NCI-H446 treated with DMSO at 0.1 percent for 48 hours (cell line): ENCODE results near the gene GPM6B.
"Not testable (repeated sequence)": the region's sequence is repeated elsewhere in the genome, so short reads cannot be mapped to it uniquely, and the experiment has no call there.

Source experiments
- DNase-seq: peaks from one replicate; lab custom pipeline; 2025; lab: John Stamatoyannopoulos, UW

Gene GPM6B

DNA sequence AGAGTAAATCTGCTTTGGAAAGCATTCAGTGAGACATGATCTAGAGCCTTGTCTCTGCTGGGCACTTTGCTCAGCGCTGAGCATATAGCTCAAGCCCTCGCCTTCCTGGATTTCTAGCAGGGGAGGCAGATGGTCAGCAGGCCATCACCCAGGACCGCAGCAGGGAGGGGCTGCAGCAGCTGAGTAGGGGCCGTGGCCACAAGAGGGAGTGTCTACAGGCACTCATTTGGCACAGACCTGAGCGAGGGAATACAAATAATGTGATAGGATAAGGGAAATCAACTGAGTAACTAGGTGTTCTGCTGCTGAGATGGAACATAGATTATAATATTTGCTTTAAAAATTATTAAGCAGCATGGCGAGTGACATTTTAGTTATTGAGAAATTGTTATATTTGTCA lies 52.1 kb downstream of the GPM6B start:
- DNase-seq, result no peak

DNA sequence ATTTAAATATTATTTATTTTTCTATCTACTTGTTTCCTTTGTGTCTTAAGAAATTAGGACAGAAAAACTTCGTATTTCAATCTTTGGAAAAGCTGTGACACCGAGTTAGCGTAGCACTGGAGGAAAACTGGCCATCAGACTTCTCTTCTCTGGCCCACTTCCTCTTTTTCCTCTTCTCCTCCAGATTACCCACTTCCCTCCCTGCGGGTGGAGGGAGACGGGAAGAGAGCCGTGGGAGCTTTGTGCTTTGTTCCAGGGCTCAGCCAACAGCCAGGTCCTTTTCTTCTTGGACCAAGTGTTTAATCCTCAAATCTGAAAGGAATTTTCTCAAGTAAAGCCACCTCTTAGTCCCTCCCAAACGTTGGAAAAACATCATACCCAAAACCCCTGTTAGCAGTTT lies 52.6 kb downstream of the GPM6B start:
- DNase-seq, result no peak

DNA sequence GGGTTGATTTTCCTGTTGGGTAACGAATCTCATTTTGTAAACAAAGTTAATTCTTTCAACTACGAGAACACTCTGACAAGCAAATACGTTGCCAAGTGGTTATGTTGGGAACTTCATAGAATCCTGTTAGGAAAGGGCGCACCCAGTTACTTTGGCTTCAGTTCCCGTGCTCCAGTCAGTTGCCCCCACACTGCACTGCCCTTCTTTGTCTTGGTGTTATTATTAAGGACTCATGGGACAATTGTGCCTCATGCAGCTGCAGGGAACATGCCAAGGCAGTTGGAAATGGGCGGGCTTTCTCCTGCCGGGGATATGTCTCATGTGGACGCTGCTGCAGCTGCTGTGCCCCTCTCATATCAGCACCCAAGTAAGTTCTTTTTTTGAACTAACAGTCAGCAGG lies 53.4 kb downstream of the GPM6B start:
- no peak for DNase-seq

- no peak for DNase-seq
Observed at GRCh38 chrX:13761606-13762414, 55.1 kb downstream of the GPM6B start.

GRCh38 chrX:13760426-13760825 lies 56.5 kb downstream of the GPM6B start:
- no peak for DNase-seq

- no peak for DNase-seq
Observed at GRCh38 chrX:13759152-13759718, 57.7 kb downstream of the GPM6B start.

- no peak for DNase-seq
Observed at GRCh38 chrX:13756381-13756780, 60.5 kb downstream of the GPM6B start.

- DNase-seq, result no peak
Observed at GRCh38 chrX:13755254-13755653, 61.6 kb downstream of the GPM6B start.

DNA sequence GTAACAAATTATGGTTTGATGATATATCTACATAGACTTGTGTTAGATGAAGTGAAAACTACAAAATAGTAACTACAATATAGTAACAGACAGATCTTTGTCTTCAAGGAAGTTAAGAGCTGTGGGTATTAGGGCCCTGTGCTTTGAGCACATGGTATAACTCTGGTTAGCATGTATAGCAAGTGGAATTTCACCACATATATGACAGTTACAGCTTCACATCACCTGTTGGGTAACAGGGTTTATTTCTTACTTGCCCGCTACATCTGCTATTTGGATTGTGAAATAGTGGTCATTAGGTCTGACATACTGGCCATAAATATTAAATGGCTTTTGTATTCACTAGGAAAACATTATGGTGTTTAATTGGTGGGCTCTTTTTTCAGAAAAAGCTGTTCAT lies 62.1 kb downstream of the GPM6B start:
- no peak for DNase-seq

- no peak for DNase-seq
Observed at GRCh38 chrX:13752646-13753045, 64.2 kb downstream of the GPM6B start.

DNA sequence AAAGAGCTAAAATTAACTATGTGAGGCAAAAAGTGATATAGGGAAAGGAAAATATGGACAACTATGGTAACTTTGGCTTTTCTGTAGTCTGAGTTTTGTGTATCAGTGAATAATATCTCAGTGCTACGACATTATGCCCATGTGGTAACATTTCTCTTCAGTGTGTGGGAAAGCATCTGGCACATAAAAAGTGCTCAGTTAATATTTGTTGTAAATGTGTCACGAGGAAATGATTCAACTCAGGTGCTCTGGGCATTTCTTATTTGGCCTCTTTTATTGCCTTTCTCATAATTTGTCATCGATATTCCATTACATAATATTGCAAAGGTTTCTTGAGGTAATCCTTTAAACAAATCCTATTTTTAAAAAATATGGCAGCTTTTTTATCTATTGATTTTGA lies 64.8 kb downstream of the GPM6B start:
- DNase-seq, result no peak

- DNase-seq, result no peak
Observed at GRCh38 chrX:13750812-13751211, 66.1 kb downstream of the GPM6B start.

GRCh38 chrX:13750204-13750603 lies 66.7 kb downstream of the GPM6B start:
- no peak for DNase-seq

GRCh38 chrX:13748486-13748885 lies 68.4 kb downstream of the GPM6B start:
- no peak for DNase-seq

GRCh38 chrX:13747836-13748235 lies 69.1 kb downstream of the GPM6B start:
- DNase-seq, result no peak

- no peak for DNase-seq
Observed at GRCh38 chrX:13742397-13743176, 74.3 kb downstream of the GPM6B start.

DNA sequence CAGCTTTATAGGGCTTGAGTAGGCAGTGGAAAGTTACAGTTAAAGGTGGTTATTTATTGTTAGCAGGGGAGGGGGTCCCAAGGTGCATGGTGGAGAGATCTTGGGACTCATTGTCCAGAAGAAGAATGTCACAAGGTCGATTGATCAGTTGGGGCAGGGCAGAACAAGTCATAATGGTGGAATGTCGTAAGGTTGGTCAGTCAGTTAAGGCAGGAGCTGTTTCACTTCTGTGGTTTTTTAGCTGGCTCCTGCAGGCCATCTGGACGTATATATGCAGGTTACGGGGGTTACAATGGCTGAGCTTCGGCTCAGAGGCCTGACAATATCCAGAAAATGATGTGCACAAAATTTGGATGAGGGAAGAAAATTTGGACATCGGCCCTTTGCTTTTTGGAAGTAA lies 75.2 kb downstream of the GPM6B start:
- DNase-seq, result no peak

DNA sequence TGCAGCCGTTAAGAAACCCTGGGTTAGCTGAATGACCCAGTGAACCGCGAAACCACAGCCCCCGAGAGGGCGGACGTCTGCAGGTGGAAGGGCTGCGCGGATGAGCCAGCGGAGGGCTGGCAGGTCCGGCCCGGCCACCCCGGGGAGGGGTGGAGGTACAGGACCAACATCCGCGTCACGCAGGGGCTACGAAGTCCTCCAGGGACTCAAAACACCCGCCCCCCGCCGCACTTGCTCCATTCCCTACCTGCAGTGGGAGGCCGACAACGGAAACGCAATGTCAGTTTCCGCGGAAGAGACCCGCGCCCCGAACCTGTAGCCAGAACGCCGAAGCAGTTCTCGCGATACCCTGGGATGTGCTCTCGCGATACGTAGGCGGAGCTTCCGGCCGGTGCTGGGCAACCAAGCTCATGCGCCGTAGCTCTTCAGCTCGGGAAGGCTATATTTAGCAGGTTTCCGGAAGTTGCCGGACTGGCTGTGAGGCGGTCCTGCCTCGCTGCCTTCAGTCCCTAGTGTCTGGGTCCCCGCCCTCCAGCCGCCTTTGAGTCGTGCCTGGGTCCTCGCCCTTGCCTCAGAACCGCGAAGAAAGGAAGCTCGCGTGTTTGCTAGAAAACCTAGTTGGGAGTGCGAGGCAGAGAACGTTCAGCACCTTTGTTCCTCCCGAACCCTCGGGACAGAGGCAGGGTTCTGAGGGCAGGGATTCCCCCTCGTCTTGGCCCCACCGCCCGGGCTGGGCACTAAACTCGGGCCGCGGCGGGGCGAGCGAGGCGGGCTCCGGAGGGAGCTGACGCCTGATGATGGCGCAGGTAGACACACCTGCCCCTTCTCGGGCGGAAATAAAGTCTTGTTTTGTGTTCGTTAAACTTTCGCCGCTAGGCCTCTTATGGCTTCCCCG lies 82.4 kb downstream of the GPM6B start, which contains the start of the genes OFD1 and TRAPPC2:
Gene OFD1, plus strand, starts transcription at position 471 of the 895 bp plus-strand sequence. Its CDS starts 324 bp downstream, at position 795.
Gene TRAPPC2, minus strand, starts transcription at position 343 of the 895 bp plus-strand sequence. CDS start 14,657 bp downstream, outside the sequence.
- peak; percentile 88 for DNase-seq

GRCh38 chrX:13733506-13733905 lies 83.4 kb downstream of the GPM6B start:
- DNase-seq, result no peak

- no peak for DNase-seq
Observed at GRCh38 chrX:13732246-13733067, 84.4 kb downstream of the GPM6B start.

DNA sequence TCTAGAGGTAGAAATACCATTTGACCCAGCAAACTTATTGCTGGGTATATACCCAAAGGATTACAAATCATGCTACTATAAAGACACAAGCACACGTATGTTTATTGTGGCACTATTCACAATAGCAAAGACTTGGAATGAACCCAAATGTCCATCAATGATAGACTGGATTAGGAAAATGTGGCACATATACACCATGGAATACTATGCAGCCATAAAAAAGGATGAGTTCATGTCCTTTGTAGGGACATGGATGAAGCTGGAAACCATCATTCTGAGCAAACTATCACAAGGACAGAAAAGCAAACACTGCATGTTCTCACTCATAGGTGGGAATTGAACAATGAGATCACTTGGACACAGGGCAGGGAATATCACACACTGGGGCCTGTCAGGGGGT lies 86.4 kb downstream of the GPM6B start:
- not testable (repeated sequence) for DNase-seq
